Heart left ventricle (tissue), 13 donors: Measurements from ENCODE around the gene FKBP11.

Experiments
- CTCF ChIP-seq, 12 donors: fragments of 200-600 bp; sonication (generic) in 4 of 12; IDR thresholded peaks; one replicate each; pipeline versions ENCODE4 v1.5.0 to v1.8.0; 2018 to 2022; ENCODE audit warnings: antibody characterized with exemption in 12 of 12, mild to moderate bottlenecking in 5 of 12
- POLR2A ChIP-seq, 2 donors: fragments of 450-650 bp; IDR thresholded peaks; one replicate each; pipeline ENCODE4 v1.6.1; 2017; ENCODE audit warnings: antibody characterized with exemption in 2 of 2, mild to moderate bottlenecking in 2 of 2, moderate library complexity in 2 of 2
- donor health status: ischemic (EF 13 %, LVEDD 7.1; RV severe dilation, severe dysfunction).
- donor health status: DM: no; HTN: yes; CAD: no.
- donor health status: DM: no; HTN: no; CAD: no.
- donor health status: ischemic (EF 25% LVEDD 6.9; RV normal size, moderate dysfunction).
- donor health status: ischemic (EF 25% LVEDD 5.7; RV mildly dilated, moderate dysfunction).
- donor health status: ischemic (EF 35%, LVEDD 5.7; RV mildly dilated, moderate dysfunction).
- donor health status: nonischemic (EF 11% LVEDD 7.7; RV severe dilation, severe dysfunction).
- donor health status: DM: yes; HTN: yes; CAD: no.
- donor health status: PGD.
- donor health status: ischemic (EF 29% LVEDD 5.4; RV normal size, mild dysfunction).
- donor health status: nonischemic (EF 23%, LVEDD 6.1; RV moderate dilation, normal function).

- peak; percentile 29 to 68 (median 58) for TF ChIP-seq CTCF (IDR thresholded peaks at IDR 0.05)
- TF ChIP-seq POLR2A (IDR thresholded peaks at IDR 0.05): no peak
These were observed 48.8 kb upstream of the FKBP11 start for GRCh38 chr12:48973941-48974673.
